ENCODE results near the gene SMIM1.
"Not testable (repeated sequence)": the region's sequence is repeated elsewhere in the genome, so short reads cannot be mapped to it uniquely, and the experiment has no call there.

Gene SMIM1

GRCh38 chr1:3809680-3810079 is 37.1 kb downstream of the SMIM1 start:
- Mint-ChIP-seq H3K4me3 (peak overlapping the region; percentile 16), H3K27ac (peak overlapping the region; percentile 21), H3K36me3 (peaks cover 7% of the 10 kb centered on the region), H3K9me3 (peaks cover 4% of the 10 kb centered on the region), H3K4me1 (peaks cover 7% of the 10 kb centered on the region)
- ATAC-seq (no peak), DNase-seq (ENCODE audit: low spot score in 2 of 2) (no peak)

GRCh38 chr1:3810149-3810761 is 37.7 kb downstream of the SMIM1 start:
- H3K9me3 Mint-ChIP-seq; DNase-seq (ENCODE audit: low spot score in 2 of 2); H3K4me1 Mint-ChIP-seq: not testable (repeated sequence)
- peak; percentile 73 for ATAC-seq
- peak overlapping the region; percentile 16 for H3K4me3 Mint-ChIP-seq
- H3K36me3 Mint-ChIP-seq: peaks cover 13% of the 10 kb centered on the region
- H3K27ac Mint-ChIP-seq: peak overlapping the region; percentile 21

- H3K9me3 Mint-ChIP-seq: peaks cover 4% of the 10 kb centered on the region
- DNase-seq (ENCODE audit: low spot score in 2 of 2): no peak
- ATAC-seq: no peak
- H3K36me3 Mint-ChIP-seq: peaks cover 13% of the 10 kb centered on the region
- H3K4me3 Mint-ChIP-seq: no peak overlapping the region
- peak overlapping the region; percentile 76 for H3K27ac Mint-ChIP-seq
- peaks cover 7% of the 10 kb centered on the region for H3K4me1 Mint-ChIP-seq
Measured at GRCh38 chr1:3811595-3811911, 39.0 kb downstream of the SMIM1 start.

- DNase-seq (ENCODE audit: low spot score in 2 of 2) (no peak), ATAC-seq (no peak)
- no peak overlapping the region for H3K27ac Mint-ChIP-seq
- H3K9me3 Mint-ChIP-seq: no peaks in the 10 kb centered on the region
- peaks cover 7% of the 10 kb centered on the region for H3K4me1 Mint-ChIP-seq
- peaks cover 27% of the 10 kb centered on the region for H3K36me3 Mint-ChIP-seq
- no peak overlapping the region for H3K4me3 Mint-ChIP-seq
Measured at GRCh38 chr1:3814065-3814464, 41.5 kb downstream of the SMIM1 start.

- Mint-ChIP-seq H3K4me1 (peaks cover 4% of the 10 kb centered on the region), H3K27ac (no peak overlapping the region), H3K4me3 (no peak overlapping the region), H3K36me3 (peaks cover 36% of the 10 kb centered on the region), H3K9me3 (no peaks in the 10 kb centered on the region)
- ATAC-seq: no peak
- no peak for DNase-seq (ENCODE audit: low spot score in 2 of 2)
Measured at GRCh38 chr1:3814771-3815561, 42.4 kb downstream of the SMIM1 start.

- peaks cover 51% of the 10 kb centered on the region for H3K36me3 Mint-ChIP-seq
- no peak overlapping the region for H3K4me3 Mint-ChIP-seq
- H3K9me3 Mint-ChIP-seq: no peaks in the 10 kb centered on the region
- ATAC-seq: no peak
- no peak for DNase-seq (ENCODE audit: low spot score in 2 of 2)
- no peak overlapping the region for H3K27ac Mint-ChIP-seq
- no peaks in the 10 kb centered on the region for H3K4me1 Mint-ChIP-seq
Measured at GRCh38 chr1:3816331-3817137, 44.0 kb downstream of the SMIM1 start.

GRCh38 chr1:3817138-3817740 is 44.7 kb downstream of the SMIM1 start:
- Mint-ChIP-seq H3K36me3 (peaks cover 54% of the 10 kb centered on the region), H3K27ac (no peak overlapping the region), H3K4me1 (no peaks in the 10 kb centered on the region), H3K9me3 (no peaks in the 10 kb centered on the region), H3K4me3 (no peak overlapping the region)
- ATAC-seq (no peak), DNase-seq (ENCODE audit: low spot score in 2 of 2) (no peak)

GRCh38 chr1:3817821-3818597 is 45.5 kb downstream of the SMIM1 start:
- ATAC-seq: no peak
- H3K4me1 Mint-ChIP-seq: no peaks in the 10 kb centered on the region
- peaks cover 62% of the 10 kb centered on the region for H3K36me3 Mint-ChIP-seq
- no peak overlapping the region for H3K27ac Mint-ChIP-seq
- H3K9me3 Mint-ChIP-seq: no peaks in the 10 kb centered on the region
- H3K4me3 Mint-ChIP-seq: no peak overlapping the region
- no peak for DNase-seq (ENCODE audit: low spot score in 2 of 2)

GRCh38 chr1:3819771-3820200 is 47.2 kb downstream of the SMIM1 start:
- DNase-seq (ENCODE audit: low spot score in 2 of 2) (no peak), ATAC-seq (no peak)
- Mint-ChIP-seq H3K36me3 (peaks cover 67% of the 10 kb centered on the region), H3K4me1 (no peaks in the 10 kb centered on the region), H3K27ac (peak overlapping the region; percentile 26), H3K9me3 (no peaks in the 10 kb centered on the region), H3K4me3 (no peak overlapping the region)

- no peak for DNase-seq (ENCODE audit: low spot score in 2 of 2)
- no peaks in the 10 kb centered on the region for H3K4me1 Mint-ChIP-seq
- no peak for ATAC-seq
- peak overlapping the region; percentile 26 for H3K27ac Mint-ChIP-seq
- no peaks in the 10 kb centered on the region for H3K9me3 Mint-ChIP-seq
- H3K36me3 Mint-ChIP-seq: peaks cover 62% of the 10 kb centered on the region
- H3K4me3 Mint-ChIP-seq: no peak overlapping the region
Measured at GRCh38 chr1:3820316-3820715, 47.8 kb downstream of the SMIM1 start.

GRCh38 chr1:3821004-3821403 is 48.5 kb downstream of the SMIM1 start:
- Mint-ChIP-seq H3K27ac (no peak overlapping the region), H3K4me3 (no peak overlapping the region), H3K9me3 (no peaks in the 10 kb centered on the region), H3K36me3 (peaks cover 68% of the 10 kb centered on the region), H3K4me1 (no peaks in the 10 kb centered on the region)
- ATAC-seq: no peak
- no peak for DNase-seq (ENCODE audit: low spot score in 2 of 2)

- H3K4me3 Mint-ChIP-seq: no peak overlapping the region
- H3K27ac Mint-ChIP-seq: peak overlapping the region; percentile 62
- H3K36me3 Mint-ChIP-seq: peaks cover 68% of the 10 kb centered on the region
- DNase-seq (ENCODE audit: low spot score in 2 of 2) (no peak), ATAC-seq (no peak)
- no peaks in the 10 kb centered on the region for H3K9me3 Mint-ChIP-seq
- no peaks in the 10 kb centered on the region for H3K4me1 Mint-ChIP-seq
Measured at GRCh38 chr1:3821447-3821846, 48.9 kb downstream of the SMIM1 start.

GRCh38 chr1:3821908-3822307 is 49.4 kb downstream of the SMIM1 start:
- Mint-ChIP-seq H3K9me3 (no peaks in the 10 kb centered on the region), H3K4me3 (no peak overlapping the region), H3K4me1 (no peaks in the 10 kb centered on the region), H3K36me3 (peaks cover 68% of the 10 kb centered on the region), H3K27ac (peak overlapping the region; percentile 62)
- no peak for DNase-seq (ENCODE audit: low spot score in 2 of 2)
- ATAC-seq: no peak

GRCh38 chr1:3822421-3822820 is 49.9 kb downstream of the SMIM1 start:
- peak overlapping the region; percentile 62 for H3K27ac Mint-ChIP-seq
- H3K4me3 Mint-ChIP-seq: no peak overlapping the region
- peaks cover 68% of the 10 kb centered on the region for H3K36me3 Mint-ChIP-seq
- DNase-seq (ENCODE audit: low spot score in 2 of 2): no peak
- no peaks in the 10 kb centered on the region for H3K9me3 Mint-ChIP-seq
- no peaks in the 10 kb centered on the region for H3K4me1 Mint-ChIP-seq
- ATAC-seq: no peak

- ATAC-seq (no peak), DNase-seq (ENCODE audit: low spot score in 2 of 2) (no peak)
- Mint-ChIP-seq H3K27ac (no peak overlapping the region), H3K4me1 (no peaks in the 10 kb centered on the region), H3K9me3 (no peaks in the 10 kb centered on the region), H3K36me3 (peaks cover 65% of the 10 kb centered on the region), H3K4me3 (no peak overlapping the region)
Measured at GRCh38 chr1:3824650-3825049, 52.1 kb downstream of the SMIM1 start.

Measured in stimulated activated effector memory CD8-positive, alpha-beta T cell treated with anti-CD3 and anti-CD28 coated beads, Interleukin-12 subunit alpha, Interleukin-12 subunit beta, amount 100 ng/mL, for 72 hours (primary cell).